Lung (tissue), 12 donors: Measurements from ENCODE around the gene BHLHA15. TPM values are rescaled to one million over a fixed set of nuclear protein-coding genes. Genes with fewer than 3 reads are reported as not detected.

ENCODE experiments used
- ATAC-seq: fragments of 200-7000 bp; cut with Tn5 transposase; one replicate; pipeline ENCODE4 v1.9.1; 2020; ENCODE audit warnings: moderate number of reproducible peaks; ENCODE audit not compliant: insufficient read depth, low FRiP score
- DNase-seq, 3 donors: peaks; one replicate each; pipeline ENCODE4 v3.0.0-alpha.2; 2013 to 2017
- H3K27ac ChIP-seq, 2 donors: one replicate each; pipeline ENCODE4 v1.5.1; 2013; ENCODE audit warnings: mild to moderate bottlenecking in 2 of 2, moderate library complexity in 2 of 2, control low read depth in 1 of 2, inconsistent platforms in 1 of 2, low read depth in 1 of 2, low read length in 1 of 2
- H3K27me3 ChIP-seq, 3 donors: one replicate each; pipeline ENCODE4 v1.5.1; 2013; ENCODE audit warnings: low read length in 2 of 3; ENCODE audit not compliant: control insufficient read depth in 3 of 3, insufficient read depth in 3 of 3
- H3K36me3 ChIP-seq, 4 donors: one replicate each; pipeline ENCODE4 v1.5.1; 2013; ENCODE audit warnings: low read length in 4 of 4, mild to moderate bottlenecking in 1 of 4, moderate library complexity in 1 of 4; ENCODE audit not compliant: control insufficient read depth in 4 of 4, insufficient read depth in 4 of 4
- H3K4me1 ChIP-seq, 5 donors: one replicate each; pipeline ENCODE4 v1.5.1; 2013; ENCODE audit warnings: low read length in 5 of 5, mild to moderate bottlenecking in 2 of 5, moderate library complexity in 1 of 5; ENCODE audit not compliant: control insufficient read depth in 5 of 5, insufficient read depth in 5 of 5
- H3K4me3 ChIP-seq: one replicate; pipeline ENCODE4 v1.5.1; 2013; ENCODE audit warnings: mild to moderate bottlenecking, control low read depth, moderate library complexity
- H3K9ac ChIP-seq, 2 donors: one replicate each; pipeline ENCODE4 v1.5.1; 2013; ENCODE audit warnings: low read length in 2 of 2, control low read depth in 1 of 2; ENCODE audit not compliant: insufficient read depth in 1 of 2
- H3K9me3 ChIP-seq, 4 donors: one replicate each; pipeline ENCODE4 v1.5.1; 2013; ENCODE audit warnings: low read length in 3 of 4, mild to moderate bottlenecking in 1 of 4, moderate library complexity in 1 of 4; ENCODE audit not compliant: control insufficient read depth in 4 of 4, insufficient read depth in 3 of 4
- WGBS, 2 donors: extraction: QIAGEN DNeasy Blood & Tissue Kit; methylation state at CpG; one replicate each; pipeline ENCODE4 v1.1.7; 2013; 5-methylcytosine and 5-hydroxymethylcytosine counted together
- polyA plus RNA-seq, 2 donors: library from polyadenylated mRNA; stranded (reverse); fragments of 200-250 nt; gene quantifications; one replicate each; pipeline ENCODE4 v1.2.1, GENCODE V29; 2013
- total RNA-seq, 2 donors: library from RNA; depleted of rRNA in 1 of 2; stranded (reverse); fragments of >200 nt in 1 of 2; gene quantifications; one replicate each; pipeline ENCODE4 v1.2.1, GENCODE V29; 2014 to 2021
- TF ChIP-seq, protein P1 (sequence below): IDR thresholded peaks from 2 replicates; pipeline ENCODE4 v1.5.1; 2012; ENCODE audit warnings: mild to moderate bottlenecking; ENCODE audit errors: control extremely low read depth, extremely low read depth
- donor health status: control.
- donor health status: control.
- donor health status: Bipolar disorder and iron deficiency.
- donor health status: healthy.
- donor health status: DM: yes; HTN: yes; CAD: no.

The BHLHA15 gene
- total and polyA plus RNA-seq, 4 donors: 0.93 to 4.0 (median 2.6) TPM

GRCh38 chr7:98241674-98242241, 30.5 kb downstream of the BHLHA15 start:
- TF ChIP-seq, protein P1, sequence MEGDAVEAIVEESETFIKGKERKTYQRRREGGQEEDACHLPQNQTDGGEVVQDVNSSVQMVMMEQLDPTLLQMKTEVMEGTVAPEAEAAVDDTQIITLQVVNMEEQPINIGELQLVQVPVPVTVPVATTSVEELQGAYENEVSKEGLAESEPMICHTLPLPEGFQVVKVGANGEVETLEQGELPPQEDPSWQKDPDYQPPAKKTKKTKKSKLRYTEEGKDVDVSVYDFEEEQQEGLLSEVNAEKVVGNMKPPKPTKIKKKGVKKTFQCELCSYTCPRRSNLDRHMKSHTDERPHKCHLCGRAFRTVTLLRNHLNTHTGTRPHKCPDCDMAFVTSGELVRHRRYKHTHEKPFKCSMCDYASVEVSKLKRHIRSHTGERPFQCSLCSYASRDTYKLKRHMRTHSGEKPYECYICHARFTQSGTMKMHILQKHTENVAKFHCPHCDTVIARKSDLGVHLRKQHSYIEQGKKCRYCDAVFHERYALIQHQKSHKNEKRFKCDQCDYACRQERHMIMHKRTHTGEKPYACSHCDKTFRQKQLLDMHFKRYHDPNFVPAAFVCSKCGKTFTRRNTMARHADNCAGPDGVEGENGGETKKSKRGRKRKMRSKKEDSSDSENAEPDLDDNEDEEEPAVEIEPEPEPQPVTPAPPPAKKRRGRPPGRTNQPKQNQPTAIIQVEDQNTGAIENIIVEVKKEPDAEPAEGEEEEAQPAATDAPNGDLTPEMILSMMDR: no peak
- H3K9me3 ChIP-seq: peaks cover 0 to 2% (median 0%) of the 10 kb centered on the region in 4 donors
- H3K36me3 ChIP-seq: peaks cover 0 to 38% (median 2%) of the 10 kb centered on the region in 4 donors
- ATAC-seq (no peak), DNase-seq (no peak)
- no peak overlapping the region for H3K27ac ChIP-seq
- H3K4me3 ChIP-seq: no peak overlapping the region
- no peak overlapping the region for H3K9ac ChIP-seq
- peaks cover 0 to 8% (median 0%) of the 10 kb centered on the region in 5 donors for H3K4me1 ChIP-seq
- WGBS, 2 donors: 88 to 92% methylated on average over 16 of the region's 16 CpGs
- no peaks in the 10 kb centered on the region for H3K27me3 ChIP-seq

DNA sequence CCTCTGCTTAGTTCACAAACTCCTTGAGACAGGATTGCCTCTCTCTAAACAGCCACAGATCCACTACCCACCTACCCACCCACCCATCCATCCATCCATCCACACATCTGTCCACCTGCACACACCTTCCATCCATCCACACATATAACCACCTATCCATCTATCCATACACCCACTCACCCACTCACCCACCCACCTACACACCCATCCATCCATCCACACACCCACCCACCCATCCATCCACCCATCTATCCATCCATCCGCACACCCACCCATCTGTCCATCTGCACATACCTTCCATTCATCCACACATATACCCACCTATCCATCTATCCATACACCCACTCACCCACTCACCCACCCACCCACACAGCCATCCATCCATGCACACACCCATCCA, 31.1 kb downstream of the BHLHA15 start:
- Histone ChIP-seq H3K9ac (no peak overlapping the region), H3K4me3 (no peak overlapping the region), H3K9me3 (peaks cover 0 to 2% (median 0%) of the 10 kb centered on the region in 4 donors), H3K4me1 (peaks cover 0 to 9% (median 0%) of the 10 kb centered on the region in 5 donors), H3K27ac (no peak overlapping the region), H3K27me3 (no peaks in the 10 kb centered on the region), H3K36me3 (peaks cover 0 to 34% (median 2%) of the 10 kb centered on the region in 4 donors)
- no peak for ATAC-seq
- TF ChIP-seq, protein P1: no peak
- 96 to 98% methylated on average over 1 of the region's 1 CpG for WGBS, 2 donors
- no peak for DNase-seq

DNA sequence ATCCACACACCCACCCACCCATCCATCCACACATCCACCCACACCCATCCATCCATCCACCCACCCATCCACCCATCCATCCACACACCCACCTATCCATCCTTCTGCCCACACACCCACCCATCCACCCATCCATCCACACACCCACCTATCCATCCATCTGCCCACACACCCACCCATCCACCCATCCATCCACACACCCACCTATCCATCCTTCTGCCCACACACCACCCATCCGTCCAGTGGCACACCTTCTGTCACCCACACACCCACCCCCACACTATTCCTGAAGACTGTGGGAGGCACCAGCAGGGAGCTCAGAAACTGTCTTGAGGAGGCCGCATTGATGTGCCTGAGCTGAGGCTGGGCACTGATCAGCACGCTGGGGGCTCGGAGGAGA, 31.7 kb downstream of the BHLHA15 start:
- peaks cover 0 to 12% (median 0%) of the 10 kb centered on the region in 5 donors for H3K4me1 ChIP-seq
- H3K36me3 ChIP-seq: peaks cover 0 to 34% (median 2%) of the 10 kb centered on the region in 4 donors
- TF ChIP-seq, protein P1: no peak
- no peak overlapping the region for H3K27ac ChIP-seq
- peaks cover 0 to 2% (median 0%) of the 10 kb centered on the region in 4 donors for H3K9me3 ChIP-seq
- no peaks in the 10 kb centered on the region for H3K27me3 ChIP-seq
- no peak for ATAC-seq
- DNase-seq: no peak
- H3K9ac ChIP-seq: no peak overlapping the region
- 94 to 98% methylated on average over 4 of the region's 4 CpGs for WGBS, 2 donors
- H3K4me3 ChIP-seq: no peak overlapping the region
